ENCODE results near the gene SCO1.
A peak's percentile ranks its signal among the peaks of the same experiment; 100 is the strongest.

SCO1 gene

DNA sequence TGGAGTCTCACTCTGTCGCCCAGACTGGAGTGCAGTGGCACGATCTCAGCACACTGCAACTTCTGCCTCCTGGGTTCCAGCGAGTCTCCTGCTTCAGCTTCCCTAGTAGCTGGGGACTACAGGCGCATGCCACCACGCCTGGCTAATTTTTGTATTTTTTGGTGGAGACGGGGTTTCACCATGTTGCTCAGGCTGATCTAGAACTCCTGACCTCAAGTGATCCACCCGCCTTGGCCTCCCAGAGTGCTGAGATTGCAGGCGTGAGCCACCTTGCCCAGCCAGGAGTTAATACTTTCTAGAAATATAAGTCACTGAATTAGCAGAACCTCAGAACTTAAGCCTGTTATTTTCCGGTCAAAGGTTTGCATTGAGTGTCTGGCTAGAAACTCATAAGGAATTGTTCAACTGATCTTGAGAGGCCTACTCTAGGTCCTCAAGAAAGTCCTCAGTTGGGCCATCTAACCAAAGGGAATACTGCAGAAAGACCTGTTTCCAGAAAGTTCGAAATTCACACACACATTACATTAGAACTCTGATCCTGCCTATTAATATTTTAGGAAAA is 31.1 kb upstream of the SCO1 start:
- TF ChIP-seq Cebpa-rat (IDR thresholded peaks at IDR 0.05): no peak
- H3K4me2 ChIP-seq: peak overlapping the region in 5 of 11 experiments; percentile 80 to 89 (median 88); a peak in 6 of 22 replicates

DNA sequence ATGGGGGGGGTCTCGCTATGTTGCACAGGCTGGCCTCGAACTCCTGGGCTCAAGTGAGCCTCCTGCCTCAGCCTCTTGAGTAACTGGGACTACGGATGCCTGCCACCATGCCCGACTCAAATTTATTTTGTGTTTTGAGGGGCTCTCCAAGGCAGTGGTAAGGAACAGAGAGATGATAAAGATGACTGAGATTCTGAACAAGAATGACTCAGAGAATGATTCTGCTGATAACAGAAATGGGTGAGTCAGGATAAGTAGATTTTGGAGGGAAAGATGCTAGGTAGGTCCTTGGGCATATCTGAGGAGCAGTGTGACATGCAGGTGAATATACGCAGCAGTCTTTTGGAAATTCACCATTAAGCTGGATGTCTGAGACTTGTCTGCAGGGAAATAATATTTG is 29.9 kb upstream of the SCO1 start:
- no peak overlapping the region for H3K9ac ChIP-seq
- no peak overlapping the region for H3K4me2 ChIP-seq
- H4K20me1 ChIP-seq: no peaks in the 10 kb centered on the region
- TF ChIP-seq Cebpa-rat (IDR thresholded peaks at IDR 0.05): no peak
- no peak overlapping the region for H3K4me3 ChIP-seq
- H3K9me3 ChIP-seq (replicated peaks in 1 of 11): no peaks in the 10 kb centered on the region
- H3K27ac ChIP-seq: no peak overlapping the region
- no peaks in the 10 kb centered on the region for H3K27me3 ChIP-seq
- H3K4me1 ChIP-seq: peaks cover 0 to 21% (median 17%) of the 10 kb centered on the region in 10 experiments; a peak in 16 of 20 replicates
- peaks cover 0 to 14% (median 0%) of the 10 kb centered on the region in 11 experiments; a peak in 2 of 22 replicates for H3K36me3 ChIP-seq

More for the DNA sequence above, 31.1 kb upstream of the SCO1 start:
- H3K36me3 ChIP-seq: peaks cover 0 to 13% (median 0%) of the 10 kb centered on the region in 11 experiments; a peak in 1 of 22 replicates
- H3K27ac ChIP-seq: no peak overlapping the region
- H3K27me3 ChIP-seq: no peaks in the 10 kb centered on the region
- no peak overlapping the region for H3K4me3 ChIP-seq
- H3K9ac ChIP-seq: no peak overlapping the region
- H3K9me3 ChIP-seq (replicated peaks in 1 of 11): no peaks in the 10 kb centered on the region
- H4K20me1 ChIP-seq: no peaks in the 10 kb centered on the region
- peaks cover 5 to 21% (median 17%) of the 10 kb centered on the region in 10 experiments; a peak in 16 of 20 replicates for H3K4me1 ChIP-seq

DNA sequence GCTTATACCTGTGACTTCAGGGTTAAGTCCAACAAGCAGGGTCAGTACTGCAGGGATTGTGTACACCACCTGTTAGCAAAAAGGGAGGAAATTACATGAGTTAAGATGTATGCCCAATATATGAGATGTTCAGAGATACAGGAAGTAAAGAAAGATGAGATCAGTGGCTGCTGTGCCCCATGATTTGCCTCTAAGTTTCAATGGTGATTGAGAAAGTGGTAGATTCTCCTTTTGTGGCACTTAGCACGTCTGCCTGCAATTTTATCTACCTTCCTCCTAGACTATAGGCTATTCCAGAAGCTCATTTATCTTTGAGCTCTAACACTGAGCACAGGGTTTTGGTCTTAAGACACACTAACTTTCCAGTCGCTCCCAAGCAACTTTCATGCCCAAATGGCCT is 28.9 kb upstream of the SCO1 start:
- Histone ChIP-seq H3K4me1 (peaks cover 0 to 19% (median 14%) of the 10 kb centered on the region in 10 experiments; a peak in 16 of 20 replicates), H3K27me3 (no peaks in the 10 kb centered on the region), H4K20me1 (no peaks in the 10 kb centered on the region), H3K27ac (no peak overlapping the region), H3K4me2 (no peak overlapping the region), H3K4me3 (no peak overlapping the region), H3K9ac (no peak overlapping the region), H3K9me3 (replicated peaks in 1 of 11) (no peaks in the 10 kb centered on the region), H3K36me3 (peaks cover 0 to 14% (median 0%) of the 10 kb centered on the region in 11 experiments; a peak in 2 of 22 replicates)
- TF ChIP-seq Cebpa-rat (IDR thresholded peaks at IDR 0.05): no peak

DNA sequence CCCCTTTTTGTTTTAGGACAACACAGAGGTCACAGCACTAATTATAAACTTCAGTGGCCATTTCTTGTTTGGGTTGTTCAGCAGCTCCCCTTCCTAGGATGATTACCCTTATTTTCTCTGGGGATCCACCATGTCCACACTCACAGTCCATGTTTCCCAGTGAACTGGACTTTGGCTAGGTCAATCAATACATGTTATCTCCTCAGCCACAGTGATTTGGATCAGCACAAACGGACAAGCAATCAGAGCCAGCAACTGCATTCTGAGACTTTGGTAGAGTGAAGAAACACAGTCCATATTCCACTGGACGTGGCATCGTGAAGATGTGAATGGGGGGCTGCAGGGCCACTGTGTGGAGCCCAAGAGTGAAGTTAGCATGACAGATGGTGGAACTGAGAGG is 27.9 kb upstream of the SCO1 start:
- H3K27me3 ChIP-seq: no peaks in the 10 kb centered on the region
- TF ChIP-seq Cebpa-rat (IDR thresholded peaks at IDR 0.05): no peak
- no peak overlapping the region for H3K4me3 ChIP-seq
- no peaks in the 10 kb centered on the region for H4K20me1 ChIP-seq
- peaks cover 0 to 10% (median 5%) of the 10 kb centered on the region in 10 experiments; a peak in 13 of 20 replicates for H3K4me1 ChIP-seq
- peaks cover 0 to 14% (median 0%) of the 10 kb centered on the region in 11 experiments; a peak in 2 of 22 replicates for H3K36me3 ChIP-seq
- no peak overlapping the region for H3K27ac ChIP-seq
- H3K9me3 ChIP-seq (replicated peaks in 1 of 11): no peaks in the 10 kb centered on the region
- no peak overlapping the region for H3K9ac ChIP-seq
- no peak overlapping the region for H3K4me2 ChIP-seq

DNA sequence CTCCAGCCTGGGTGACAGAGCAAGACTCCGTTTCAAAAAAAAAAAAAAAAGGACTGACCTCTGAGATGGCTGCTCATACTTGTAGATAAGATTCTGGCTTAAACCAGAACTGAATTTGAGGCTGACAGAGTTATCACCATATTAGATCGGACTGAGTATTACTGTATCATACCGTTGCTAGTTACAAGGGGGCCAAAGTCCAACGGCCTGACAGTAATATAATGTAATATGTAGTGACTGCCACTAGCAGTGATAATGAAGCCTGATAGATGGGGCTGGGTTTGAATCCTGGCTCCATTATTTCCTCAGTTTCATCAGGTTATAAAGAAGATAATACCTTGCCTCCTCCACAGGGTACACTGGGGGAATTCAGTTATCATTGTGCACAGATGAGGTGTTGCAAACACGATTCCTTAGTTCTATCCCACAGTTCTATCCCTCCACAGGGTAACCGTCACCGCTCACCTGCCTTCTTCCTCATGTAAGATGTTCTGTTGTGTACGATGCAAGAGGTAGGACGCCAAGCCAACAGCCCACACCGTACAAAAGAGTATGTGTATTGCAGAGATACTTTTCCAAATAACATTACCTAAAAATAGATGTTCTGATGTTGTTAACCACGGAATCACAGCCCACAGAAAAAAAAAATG is 27.3 kb upstream of the SCO1 start:
- H3K9me3 ChIP-seq (replicated peaks in 1 of 11): no peaks in the 10 kb centered on the region
- H3K4me2 ChIP-seq: no peak overlapping the region
- no peaks in the 10 kb centered on the region for H4K20me1 ChIP-seq
- H3K27me3 ChIP-seq: no peaks in the 10 kb centered on the region
- H3K27ac ChIP-seq: no peak overlapping the region
- H3K36me3 ChIP-seq: peaks cover 0 to 14% (median 0%) of the 10 kb centered on the region in 11 experiments; a peak in 3 of 22 replicates
- H3K4me3 ChIP-seq: no peak overlapping the region
- no peak for TF ChIP-seq Cebpa-rat (IDR thresholded peaks at IDR 0.05)
- H3K9ac ChIP-seq: no peak overlapping the region
- peaks cover 0 to 9% (median 4%) of the 10 kb centered on the region in 10 experiments; a peak in 9 of 20 replicates for H3K4me1 ChIP-seq

DNA sequence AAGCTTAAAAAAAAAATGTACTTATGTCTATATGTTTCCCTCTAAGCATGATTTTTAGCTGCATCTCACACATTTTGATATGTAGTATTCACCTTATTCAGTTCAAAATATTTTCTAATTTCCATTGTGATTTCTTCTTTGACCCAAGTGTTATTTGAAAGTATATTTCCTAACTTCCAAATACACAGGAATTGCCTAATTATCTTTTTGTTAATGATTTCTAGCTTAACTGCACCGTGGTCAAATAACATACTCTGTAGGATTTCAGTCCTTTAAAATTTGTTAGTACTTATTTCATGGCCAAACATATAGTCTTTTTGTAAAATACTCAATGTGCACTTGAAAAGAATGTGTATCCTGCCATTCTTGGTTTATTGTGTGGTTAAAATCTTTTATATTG is 21.2 kb upstream of the SCO1 start:
- no peak overlapping the region for H3K4me3 ChIP-seq
- H4K20me1 ChIP-seq: no peaks in the 10 kb centered on the region
- no peak overlapping the region for H3K27ac ChIP-seq
- peaks cover 0 to 23% (median 11%) of the 10 kb centered on the region in 11 experiments; a peak in 11 of 22 replicates for H3K36me3 ChIP-seq
- TF ChIP-seq Cebpa-rat (IDR thresholded peaks at IDR 0.05): no peak
- H3K9me3 ChIP-seq (replicated peaks in 1 of 11): no peaks in the 10 kb centered on the region
- H3K4me2 ChIP-seq: no peak overlapping the region
- H3K4me1 ChIP-seq: no peaks in the 10 kb centered on the region
- H3K27me3 ChIP-seq: no peaks in the 10 kb centered on the region
- no peak overlapping the region for H3K9ac ChIP-seq

DNA sequence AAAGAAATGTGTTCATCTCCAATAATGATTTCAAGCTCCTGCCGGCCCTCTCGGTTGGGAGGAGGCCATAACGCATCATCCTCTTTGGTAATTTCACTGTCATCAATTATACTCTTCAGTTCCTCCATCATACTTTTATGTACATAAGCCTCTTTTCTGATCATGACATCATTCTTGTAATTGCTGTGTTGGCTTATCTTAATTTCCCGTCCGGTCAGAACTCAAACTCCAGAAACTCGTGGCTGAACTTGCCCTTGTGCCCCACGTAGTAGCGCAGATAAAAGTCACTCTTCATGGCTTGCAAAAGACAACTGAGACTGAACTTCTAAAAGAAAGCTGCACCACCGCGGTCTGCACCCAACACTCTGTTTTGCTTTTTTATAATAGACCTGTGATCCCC is 18.9 kb upstream of the SCO1 start:
- Histone ChIP-seq H3K9me3 (replicated peaks in 1 of 11) (no peaks in the 10 kb centered on the region), H3K27ac (no peak overlapping the region), H3K4me3 (no peak overlapping the region), H3K9ac (no peak overlapping the region), H4K20me1 (peaks cover 0 to 8% (median 0%) of the 10 kb centered on the region in 11 experiments; a peak in 1 of 22 replicates), H3K27me3 (no peaks in the 10 kb centered on the region), H3K36me3 (peaks cover 22 to 46% (median 29%) of the 10 kb centered on the region in 11 experiments), H3K4me1 (no peaks in the 10 kb centered on the region), H3K4me2 (no peak overlapping the region)
- no peak for TF ChIP-seq Cebpa-rat (IDR thresholded peaks at IDR 0.05)

DNA sequence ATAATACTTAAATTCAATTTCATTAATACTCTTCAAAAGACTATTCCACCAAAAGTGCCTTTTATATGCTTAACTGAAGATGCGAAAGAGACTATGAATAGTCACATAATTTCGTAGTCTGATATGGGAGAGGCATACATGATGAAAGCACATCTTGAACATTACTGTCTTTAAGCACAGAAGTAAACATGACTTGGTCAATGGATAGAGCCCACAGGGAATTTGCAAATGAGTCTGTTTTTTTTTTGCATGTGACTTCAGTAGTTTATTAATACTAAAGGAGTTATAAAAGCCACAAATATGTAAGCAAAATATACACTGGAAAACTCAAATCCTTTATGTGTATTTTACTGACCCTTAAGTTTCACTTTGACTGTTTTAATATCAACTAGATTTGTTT is 16.0 kb upstream of the SCO1 start:
- Histone ChIP-seq H3K4me2 (no peak overlapping the region), H3K9me3 (replicated peaks in 1 of 11) (no peaks in the 10 kb centered on the region), H3K4me1 (no peaks in the 10 kb centered on the region), H3K27ac (no peak overlapping the region), H3K36me3 (peaks cover 50 to 69% (median 58%) of the 10 kb centered on the region in 11 experiments), H4K20me1 (peaks cover 6 to 32% (median 15%) of the 10 kb centered on the region in 11 experiments; a peak in 11 of 22 replicates), H3K4me3 (no peak overlapping the region), H3K27me3 (no peaks in the 10 kb centered on the region), H3K9ac (no peak overlapping the region)
- TF ChIP-seq Cebpa-rat (IDR thresholded peaks at IDR 0.05): no peak

DNA sequence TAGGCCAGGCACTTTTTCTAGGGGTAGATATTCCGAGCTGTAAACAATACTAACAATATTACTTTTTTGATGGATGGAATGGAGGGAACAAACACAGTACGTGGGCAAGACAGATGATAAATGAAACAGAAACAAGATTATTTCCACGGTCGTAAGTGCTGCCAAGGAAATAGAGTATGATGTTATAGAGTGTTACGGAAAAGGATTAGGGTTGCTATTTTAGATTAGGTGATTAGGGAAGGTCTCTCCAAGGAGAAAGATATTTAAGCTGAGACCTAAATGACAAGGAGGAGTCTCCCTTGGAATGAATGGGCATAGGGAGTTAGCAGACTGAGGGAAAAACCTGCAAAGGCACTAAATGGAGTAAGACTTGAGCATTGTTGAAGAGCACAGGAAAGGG is 8.4 kb upstream of the SCO1 start:
- H3K4me2 ChIP-seq: no peak overlapping the region

More for the DNA sequence above, 8.4 kb upstream of the SCO1 start:
- Histone ChIP-seq H4K20me1 (peaks cover 5 to 52% (median 21%) of the 10 kb centered on the region in 11 experiments; a peak in 11 of 22 replicates), H3K4me3 (no peak overlapping the region), H3K9me3 (replicated peaks in 1 of 11) (no peaks in the 10 kb centered on the region), H3K27me3 (no peaks in the 10 kb centered on the region), H3K4me1 (peaks cover 14 to 28% (median 21%) of the 10 kb centered on the region in 10 experiments), H3K27ac (no peak overlapping the region), H3K9ac (no peak overlapping the region), H3K36me3 (peaks cover 58 to 71% (median 70%) of the 10 kb centered on the region in 11 experiments)
- TF ChIP-seq Cebpa-rat (IDR thresholded peaks at IDR 0.05): no peak

Data from BLaER1 treated with 17β-estradiol and CSF1 and Interleukin-3, amounts not matched to agents 10 nM and 100 nM (cell line).